WTC11 (cell line): ENCODE measurements around the gene PRXL2B.

Experiments used
- CTCF ChIP-seq: fragments of 200-600 bp; IDR thresholded peaks from 2 replicates; pipeline ENCODE4 v1.8.0; 2022; ENCODE audit warnings: antibody characterized with exemption
- EMX1 ChIP-seq: fragments of 250-450 bp; sonication (Bioruptor Pico); IDR thresholded peaks from 2 replicates; pipeline ENCODE4 v1.8.0; 2021; ENCODE audit warnings: mild to moderate bottlenecking
- MXD4 ChIP-seq: fragments of 250-450 bp; sonication (Bioruptor Pico); IDR thresholded peaks from 2 replicates; pipeline ENCODE4 v1.8.0; 2021; ENCODE audit warnings: mild to moderate bottlenecking, moderate library complexity, borderline replicate concordance
- NFYB ChIP-seq: sonication (generic); formaldehyde crosslinking; conservative IDR thresholded peaks from 2 replicates; pipeline ENCODE4 v1.8.0; 2022; ENCODE audit warnings: low read depth, missing genetic modification reagents
- PRDM15 ChIP-seq: sonication (generic); formaldehyde crosslinking; IDR thresholded peaks from 2 replicates; pipeline ENCODE4 v1.8.0; 2022; ENCODE audit warnings: missing genetic modification reagents
- SP1 ChIP-seq: sonication (generic); formaldehyde crosslinking; conservative IDR thresholded peaks from 2 replicates; pipeline ENCODE4 v1.8.1; 2022; ENCODE audit warnings: missing genetic modification reagents
- TEAD1 ChIP-seq: sonication (generic); formaldehyde crosslinking; IDR thresholded peaks from 2 replicates; pipeline ENCODE4 v1.8.0; 2022; ENCODE audit warnings: mild to moderate bottlenecking, missing genetic modification reagents
- TF ChIP-seq, protein P1 (sequence below): fragments of 250-450 bp; sonication (Bioruptor Pico); IDR thresholded peaks from 2 replicates; pipeline ENCODE4 v2.1.2; 2022; ENCODE audit warnings: mild to moderate bottlenecking, moderate library complexity
- TF ChIP-seq, protein P2 (sequence below): sonication (generic); formaldehyde crosslinking; IDR thresholded peaks from 2 replicates; pipeline ENCODE4 v1.8.0; 2022; ENCODE audit warnings: mild to moderate bottlenecking, missing genetic modification reagents

DNA sequence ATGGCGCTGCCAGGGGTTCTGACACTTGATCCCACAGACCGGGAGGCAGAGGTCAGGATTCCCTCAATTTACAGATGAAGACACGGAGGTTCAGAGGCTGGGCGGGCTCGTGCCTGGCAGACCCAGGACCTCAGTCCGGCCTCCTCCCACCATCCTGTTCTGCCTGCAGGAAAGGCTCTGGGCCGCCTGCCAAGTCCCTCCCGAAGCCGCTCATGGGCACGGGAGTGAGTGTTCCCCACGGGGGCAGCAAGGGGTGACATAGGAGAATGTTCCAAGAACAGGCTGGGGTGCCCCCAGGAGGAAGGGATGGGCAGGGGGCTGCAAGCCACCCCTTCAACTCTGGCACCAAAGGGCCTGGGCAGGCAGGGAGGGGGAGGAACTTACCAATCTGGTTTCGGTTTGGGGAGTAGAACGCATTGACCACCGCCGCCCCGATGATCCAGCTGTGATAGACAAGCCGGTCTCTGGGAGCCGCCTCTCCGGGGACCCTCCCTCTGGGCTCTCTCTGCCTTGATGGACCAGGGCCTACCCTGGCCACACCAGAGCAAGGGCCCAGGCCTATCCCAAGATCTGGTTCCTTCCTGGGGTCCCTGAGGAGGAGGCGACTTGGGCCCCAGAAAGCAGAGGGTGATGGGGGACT, 7.5 kb downstream of the PRXL2B start:
- no peak for TF ChIP-seq SP1
- no peak for TF ChIP-seq EMX1 (CRISPR knock-in tag)
- no peak for TF ChIP-seq NFYB (CRISPR knock-in tag)
- TF ChIP-seq TEAD1 = no peak
- TF ChIP-seq MXD4 (CRISPR knock-in tag) = no peak
- TF ChIP-seq CTCF = no peak
- TF ChIP-seq, protein P1, sequence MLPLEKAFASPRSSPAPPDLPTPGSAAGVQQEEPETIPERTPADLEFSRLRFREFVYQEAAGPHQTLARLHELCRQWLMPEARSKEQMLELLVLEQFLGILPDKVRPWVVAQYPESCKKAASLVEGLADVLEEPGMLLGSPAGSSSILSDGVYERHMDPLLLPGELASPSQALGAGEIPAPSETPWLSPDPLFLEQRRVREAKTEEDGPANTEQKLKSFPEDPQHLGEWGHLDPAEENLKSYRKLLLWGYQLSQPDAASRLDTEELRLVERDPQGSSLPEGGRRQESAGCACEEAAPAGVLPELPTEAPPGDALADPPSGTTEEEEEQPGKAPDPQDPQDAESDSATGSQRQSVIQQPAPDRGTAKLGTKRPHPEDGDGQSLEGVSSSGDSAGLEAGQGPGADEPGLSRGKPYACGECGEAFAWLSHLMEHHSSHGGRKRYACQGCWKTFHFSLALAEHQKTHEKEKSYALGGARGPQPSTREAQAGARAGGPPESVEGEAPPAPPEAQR = no peak
- TF ChIP-seq, protein P2, sequence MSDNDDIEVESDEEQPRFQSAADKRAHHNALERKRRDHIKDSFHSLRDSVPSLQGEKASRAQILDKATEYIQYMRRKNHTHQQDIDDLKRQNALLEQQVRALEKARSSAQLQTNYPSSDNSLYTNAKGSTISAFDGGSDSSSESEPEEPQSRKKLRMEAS = no peak
- TF ChIP-seq PRDM15 (CRISPR knock-in tag) = no peak
